HepG2 (cell line): Measurements from ENCODE around the gene GPR4. TPM values are rescaled to one million over a fixed set of nuclear protein-coding genes. Genes with fewer than 3 reads are reported as not detected.

Experiments used
- ATF3 ChIP-seq: sonication (generic); formaldehyde crosslinking; IDR thresholded peaks from 2 replicates; pipeline ENCODE4 v1.4.0; 2020; ENCODE audit warnings: missing genetic modification reagents
- CENPX ChIP-seq: sonication (generic); formaldehyde crosslinking; IDR thresholded peaks from 2 replicates; pipeline ENCODE4 v1.9.0; 2021; ENCODE audit warnings: mild to moderate bottlenecking, missing genetic modification reagents, moderate library complexity
- CTCF ChIP-seq: sonication (generic); formaldehyde crosslinking; IDR thresholded peaks from 2 replicates; pipeline ENCODE4 v1.5.0; 2020; ENCODE audit warnings: mild to moderate bottlenecking, missing genetic modification reagents, moderate library complexity
- DPF2 ChIP-seq: sonication (generic); formaldehyde crosslinking; IDR thresholded peaks from 2 replicates; pipeline ENCODE4 v1.4.0; 2020; ENCODE audit warnings: mild to moderate bottlenecking, low read depth, missing genetic modification reagents, borderline replicate concordance
- ELF4 ChIP-seq: sonication (generic); formaldehyde crosslinking; IDR thresholded peaks from 2 replicates; pipeline ENCODE4 v1.5.0; 2020; ENCODE audit warnings: missing genetic modification reagents, mild to moderate bottlenecking, moderate library complexity, borderline replicate concordance
- KAT7 ChIP-seq: IDR thresholded peaks from 2 replicates; pipeline ENCODE4 v1.6.1; 2018; ENCODE audit warnings: borderline replicate concordance, missing compliant biosample characterization
- MAF1 ChIP-seq: sonication (generic); formaldehyde crosslinking; IDR thresholded peaks from 2 replicates; pipeline ENCODE4 v1.5.0; 2020; ENCODE audit warnings: missing genetic modification reagents, borderline replicate concordance
- MAFG ChIP-seq: sonication (generic); formaldehyde crosslinking; IDR thresholded peaks from 2 replicates; pipeline ENCODE4 v1.5.1; 2020; ENCODE audit warnings: mild to moderate bottlenecking, missing genetic modification reagents
- MEIS1 ChIP-seq: sonication (generic); formaldehyde crosslinking; IDR thresholded peaks from 2 replicates; pipeline ENCODE4 v1.9.0; 2021; ENCODE audit warnings: mild to moderate bottlenecking, missing genetic modification reagents, moderate library complexity, borderline replicate concordance
- MIER3 ChIP-seq: IDR thresholded peaks from 2 replicates; pipeline ENCODE4 v1.6.1; 2016; ENCODE audit warnings: missing compliant biosample characterization, borderline replicate concordance
- PBX3 ChIP-seq: sonication (generic); formaldehyde crosslinking; IDR thresholded peaks from 2 replicates; pipeline ENCODE4 v1.8.1; 2023; ENCODE audit warnings: missing genetic modification reagents, inconsistent platforms, borderline replicate concordance
- REL ChIP-seq: sonication (generic); formaldehyde crosslinking; conservative IDR thresholded peaks from 2 replicates; pipeline ENCODE4 v1.8.0; 2022; ENCODE audit warnings: mild to moderate bottlenecking, missing genetic modification reagents, moderate library complexity
- REST ChIP-seq, 2 experiments: IDR thresholded peaks; 2 replicates each; pipeline ENCODE4 v1.6.1; 2011 to 2012; ENCODE audit warnings: low read length in 2 of 2, borderline replicate concordance in 1 of 2, low read depth in 1 of 2, mild to moderate bottlenecking in 1 of 2, moderate library complexity in 1 of 2
- SAFB2 ChIP-seq: sonication (generic); formaldehyde crosslinking; IDR thresholded peaks from 2 replicates; pipeline ENCODE4 v1.5.1; 2020; ENCODE audit warnings: missing genetic modification reagents, low read depth, mild to moderate bottlenecking, borderline replicate concordance
- SMAD9 ChIP-seq: sonication (generic); formaldehyde crosslinking; IDR thresholded peaks from 2 replicates; pipeline ENCODE4 v1.5.1; 2020; ENCODE audit warnings: mild to moderate bottlenecking, missing genetic modification reagents
- SRF ChIP-seq: IDR thresholded peaks from 2 replicates; pipeline ENCODE4 v1.6.1; 2011; ENCODE audit warnings: mild to moderate bottlenecking, low read depth, low read length, moderate library complexity
- ZFAT ChIP-seq: sonication (generic); formaldehyde crosslinking; conservative IDR thresholded peaks from 2 replicates; pipeline ENCODE4 v1.8.1; 2023; ENCODE audit warnings: missing genetic modification reagents, inconsistent platforms
- ZNF335 ChIP-seq: sonication (generic); formaldehyde crosslinking; IDR thresholded peaks from 2 replicates; pipeline ENCODE4 v1.4.0; 2020; ENCODE audit warnings: missing genetic modification reagents
- ZNF513 ChIP-seq: sonication (generic); formaldehyde crosslinking; conservative IDR thresholded peaks from 2 replicates; pipeline ENCODE4 v1.5.0; 2020; ENCODE audit warnings: missing genetic modification reagents
- ZNF598 ChIP-seq: sonication (generic); formaldehyde crosslinking; IDR thresholded peaks from 2 replicates; pipeline ENCODE4 v1.5.1; 2020; ENCODE audit warnings: mild to moderate bottlenecking, missing genetic modification reagents, borderline replicate concordance
- ZSCAN31 ChIP-seq: sonication (generic); formaldehyde crosslinking; IDR thresholded peaks from 2 replicates; pipeline ENCODE4 v1.5.0; 2020; ENCODE audit warnings: low read depth, mild to moderate bottlenecking, missing genetic modification reagents
- polyA plus RNA-seq, 8 experiments: library from polyadenylated mRNA; depleted of rRNA in 3 of 8; stranded (reverse) in 7 of 8; unstranded in 1 of 8; fragments of >200 nt; fragmentation: Illumina TruSeq in 4 of 8; extraction: Trizol in 4 of 8; gene quantifications; 2 replicates each; pipeline versions ENCODE4 v1.2.1 to v1.2.3, GENCODE V29; 2011 to 2016; ENCODE audit warnings: low read depth in 4 of 8, missing spikeins in 1 of 8, mixed read lengths in 1 of 8; ENCODE audit not compliant: insufficient read depth in 1 of 8
- total RNA-seq, 5 experiments: library from RNA; depleted of rRNA; stranded (reverse); fragments of >200 nt; fragmentation: Illumina TruSeq; extraction: Trizol; gene quantifications; 2 replicates each; pipeline ENCODE4 v1.2.3, GENCODE V29; 2016; ENCODE audit warnings: low read depth in 1 of 5

The GPR4 gene
- total and polyA plus RNA-seq, 2 of the 13 experiments (the other 11 are each of a cell fraction or from before 2014, with no cell fraction given) = 0.15 TPM; not detected in 1

GRCh38 chr19:45591004-45591637, 10.9 kb downstream of the GPR4 start (continued):
- TF ChIP-seq DPF2 (CRISPR knock-in tag) (no peak), ZNF335 (CRISPR knock-in tag) (0 out of 2 replicates have a peak, but pooled peaks have one; percentile 55), REST (IDR thresholded peaks at IDR 0.05; ENCODE audit: borderline replicate concordance in 1 of 2, low read depth in 1 of 2, low read length in 2 of 2) (no peak), SMAD9 (CRISPR knock-in tag) (0 out of 2 replicates have a peak, but pooled peaks have one; percentile 54), ELF4 (CRISPR knock-in tag) (no peak), ATF3 (CRISPR knock-in tag) (no peak), MAFG (CRISPR knock-in tag) (no peak), MIER3 (CRISPR knock-in tag) (peak; percentile 81), ZNF598 (0 out of 2 replicates have a peak, but pooled peaks have one; percentile 49), ZFAT (no peak), SAFB2 (CRISPR knock-in tag) (no peak), ZSCAN31 (peak; percentile 72; the same call in 1 of the 2 replicates), PBX3 (CRISPR knock-in tag) (no peak), CENPX (CRISPR knock-in tag) (no peak), SRF (no peak), MEIS1 (0 out of 2 replicates have a peak, but pooled peaks have one; percentile 31), ZNF513 (CRISPR knock-in tag) (no peak), KAT7 (CRISPR knock-in tag) (no peak), CTCF (CRISPR knock-in tag) (peak; percentile 99), MAF1 (CRISPR knock-in tag) (no peak; the same call in 1 of the 2 replicates), REL (CRISPR knock-in tag) (no peak; the same call in 1 of the 2 replicates)
